G401 (cell line): Measurements from ENCODE around the gene DNAJC18. TPM values are rescaled to one million over a fixed set of nuclear protein-coding genes. Genes with fewer than 3 reads are reported as not detected.

Experiments used
- DNase-seq: peaks from one replicate; pipeline ENCODE4 v3.0.0-alpha.2; 2015; ENCODE audit warnings: low spot score
- in situ Hi-C: cut with HindIII; loops from 2 replicates; pipeline ENCODE4 v1.10.0; 2016; ENCODE audit warnings: low sequenced_read_pairs, mixed read lengths
- total RNA-seq: library from RNA; depleted of rRNA; stranded (reverse); fragments of >200 nt; shearing (Covaris generic); gene quantifications from 2 replicates; pipeline ENCODE4 v1.2.3, GENCODE V29; 2014

The DNAJC18 gene
- total RNA-seq, 1 experiment from 2014 or later = 4.1 TPM

DNA sequence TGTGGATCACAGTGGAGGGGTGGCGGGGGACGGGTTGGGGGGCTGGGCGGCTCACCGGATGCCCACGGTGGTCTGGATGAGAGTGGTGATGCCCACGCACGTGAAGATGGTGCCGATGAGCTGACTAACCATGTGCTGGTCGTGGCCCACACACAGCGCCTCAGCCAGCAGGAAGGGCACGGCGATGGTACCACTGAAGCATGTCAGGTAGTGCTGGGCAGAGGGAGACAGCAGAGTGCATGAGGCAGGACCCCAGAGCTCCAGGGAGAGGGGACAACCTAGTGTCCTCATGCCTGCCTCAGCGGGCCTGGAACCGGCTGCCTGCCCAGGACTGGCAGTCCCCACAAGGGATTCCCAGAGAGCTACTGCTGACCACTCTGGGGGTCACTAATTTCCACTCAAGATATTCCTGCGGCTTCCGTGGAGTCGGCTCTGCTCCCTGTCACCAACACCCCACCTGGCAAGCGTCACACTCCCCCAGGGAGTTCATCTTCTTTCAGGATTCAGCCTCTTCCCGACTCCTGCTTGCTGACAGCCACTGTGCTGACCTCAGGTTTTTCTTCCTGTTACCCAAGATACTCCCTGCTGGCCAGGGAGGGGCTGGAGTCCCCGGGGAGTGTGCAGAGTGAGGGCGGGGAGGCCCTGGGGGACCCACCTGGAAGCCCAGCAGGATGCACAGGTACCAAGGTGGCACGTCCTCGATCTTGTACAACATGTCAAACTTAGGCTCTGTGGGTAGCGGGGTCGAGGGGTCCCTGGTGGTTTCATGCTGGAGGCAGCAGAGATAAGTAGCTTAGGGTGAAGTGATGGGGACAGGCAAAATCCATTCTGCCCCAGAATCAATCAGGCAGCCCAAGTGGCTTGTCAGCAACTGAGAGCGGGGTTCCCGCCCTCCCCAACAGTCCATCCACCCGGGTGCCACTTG lies 57.2 kb downstream of the DNAJC18 start:
- DNase-seq = no peak
- in situ Hi-C loops = no loop called here

DNA sequence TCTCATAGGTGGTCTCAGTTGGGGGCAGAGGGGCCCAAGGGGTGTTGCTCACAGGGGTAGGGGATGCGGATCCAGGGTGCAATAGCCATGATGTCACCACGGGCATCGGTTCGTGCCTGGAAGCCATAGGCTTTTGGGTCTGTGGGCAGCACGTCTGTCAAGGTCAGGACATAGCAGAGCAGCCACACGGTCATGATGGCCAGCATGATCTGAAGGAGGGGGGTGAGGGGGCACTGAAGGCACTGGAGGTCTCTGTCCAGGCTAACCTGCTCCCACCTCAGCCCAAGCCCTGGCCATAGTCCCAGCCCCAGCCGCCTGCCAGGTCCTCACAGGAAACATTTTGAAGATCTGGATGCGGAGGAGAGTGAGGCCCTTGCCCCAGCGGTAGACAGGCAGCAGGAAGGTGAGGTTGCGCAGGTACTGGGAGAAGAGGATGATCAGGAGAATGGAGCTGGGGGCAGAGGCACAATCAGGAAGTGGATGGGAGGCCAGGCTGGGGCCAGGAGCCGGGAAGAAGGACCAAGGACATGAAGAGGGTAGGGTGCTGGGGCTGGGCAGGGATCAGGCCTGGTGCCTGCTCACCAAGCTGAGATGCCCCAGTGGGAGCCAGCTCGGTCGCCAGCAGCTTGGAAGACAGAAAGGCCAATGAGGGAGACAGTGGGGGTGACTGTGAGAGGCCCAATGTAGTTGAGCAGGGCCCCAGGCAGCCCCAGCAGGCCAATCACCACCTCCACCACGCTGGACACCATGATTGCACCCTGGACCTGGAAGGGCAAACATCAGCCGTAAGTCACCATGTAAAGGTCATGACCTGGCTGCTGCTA lies 59.5 kb downstream of the DNAJC18 start:
- in situ Hi-C loops = no loop called here
- DNase-seq = no peak

DNA sequence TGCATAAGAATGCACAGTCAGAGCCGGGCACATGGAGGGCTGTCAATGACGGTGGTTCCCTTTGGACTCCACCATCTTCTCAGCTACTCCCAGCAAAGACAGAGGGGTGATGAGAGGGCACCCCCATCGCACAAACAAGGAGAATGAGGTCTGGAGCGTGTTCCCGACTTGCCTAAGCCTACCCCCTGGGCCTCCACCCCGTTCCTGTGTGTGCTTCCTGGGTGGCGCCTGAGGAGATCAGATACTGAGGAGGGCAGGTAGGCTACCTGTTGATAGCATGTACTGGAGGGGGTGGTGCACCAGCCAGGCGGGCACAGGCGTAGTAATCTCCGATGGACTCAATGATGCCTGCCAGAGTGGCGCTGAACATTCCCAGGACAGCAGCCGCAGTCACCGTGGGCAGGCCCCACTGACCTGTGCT lies 60.4 kb downstream of the DNAJC18 start:
- no peak for DNase-seq
- in situ Hi-C loops = no loop called here

DNA sequence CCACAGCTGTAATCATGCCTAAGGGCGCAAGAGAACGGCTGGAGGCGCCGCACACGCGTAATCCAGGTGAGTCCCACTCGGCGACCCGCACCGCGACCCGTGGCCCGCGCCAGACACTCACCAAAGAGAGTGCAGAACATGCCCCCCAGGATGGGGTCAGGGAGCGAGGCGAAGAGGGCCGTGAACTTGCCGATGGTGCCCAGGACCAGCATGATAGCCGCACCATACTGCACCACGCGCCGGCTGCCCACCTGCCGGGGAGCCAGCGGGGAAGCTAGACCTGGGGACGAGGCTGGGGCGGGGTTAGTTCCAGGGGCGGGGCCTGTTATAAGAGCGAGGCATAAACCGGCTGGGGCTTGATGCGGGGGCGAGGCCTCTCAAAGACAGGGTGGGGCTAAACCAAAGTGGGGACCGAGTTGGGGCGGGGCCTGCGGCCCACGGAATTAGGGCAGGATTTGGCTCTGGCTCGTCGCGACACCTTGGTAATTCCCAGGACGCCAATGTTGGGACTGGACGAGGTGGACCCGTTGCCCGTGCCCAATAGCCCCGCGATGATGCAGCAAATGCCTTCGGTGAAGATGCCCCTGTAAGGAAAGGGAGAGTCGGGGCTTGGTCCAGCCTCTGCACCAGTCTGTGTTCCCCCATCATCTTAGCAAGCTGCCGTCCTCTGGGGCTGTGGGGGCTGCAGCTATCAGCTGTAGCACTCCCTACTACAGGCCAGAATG lies 61.1 kb downstream of the DNAJC18 start:
- in situ Hi-C loops = no loop called here

DNA sequence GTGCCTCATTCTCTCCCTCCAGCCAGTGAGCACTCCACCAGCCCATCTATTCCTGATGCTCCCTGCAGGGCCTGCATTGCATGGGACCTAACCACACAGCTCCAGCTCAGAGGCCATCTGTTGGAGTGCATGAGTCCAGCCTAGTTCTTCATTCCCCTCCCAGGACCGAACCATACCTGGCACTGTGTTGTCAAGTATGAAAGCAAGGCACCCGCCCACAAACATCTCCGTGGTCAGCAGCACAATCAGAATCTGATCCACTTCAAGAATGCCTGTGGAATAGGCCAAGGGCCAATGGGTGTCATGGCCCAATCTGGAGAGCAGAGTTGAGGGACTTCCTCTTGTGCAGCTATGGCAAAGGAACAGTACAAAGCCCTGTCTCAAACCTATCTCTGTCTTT lies 62.1 kb downstream of the DNAJC18 start:
- no peak for DNase-seq
- in situ Hi-C loops = no loop called here

More for the DNA sequence above, 61.1 kb downstream of the DNAJC18 start:
- DNase-seq = no peak

DNA sequence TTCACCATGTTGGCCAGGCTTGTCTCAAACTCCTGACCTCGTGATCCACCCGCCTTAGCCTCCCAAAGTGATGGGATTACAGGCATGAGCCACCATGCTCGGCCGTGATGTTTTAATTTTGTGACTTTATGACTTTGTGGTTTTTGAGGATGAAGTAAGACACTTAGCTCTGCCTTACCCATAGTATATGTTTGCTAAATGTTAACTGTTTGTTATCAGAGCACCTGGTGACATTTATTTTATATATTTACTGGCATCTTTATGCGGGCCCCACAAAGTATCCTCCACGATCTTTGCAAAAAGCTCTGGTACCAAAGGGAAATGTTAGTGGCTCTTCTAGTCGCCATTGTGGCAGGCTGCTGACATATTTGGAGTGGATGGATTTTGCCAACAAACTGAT lies 63.0 kb downstream of the DNAJC18 start:
- in situ Hi-C loops = no loop called here
- no peak for DNase-seq

DNA sequence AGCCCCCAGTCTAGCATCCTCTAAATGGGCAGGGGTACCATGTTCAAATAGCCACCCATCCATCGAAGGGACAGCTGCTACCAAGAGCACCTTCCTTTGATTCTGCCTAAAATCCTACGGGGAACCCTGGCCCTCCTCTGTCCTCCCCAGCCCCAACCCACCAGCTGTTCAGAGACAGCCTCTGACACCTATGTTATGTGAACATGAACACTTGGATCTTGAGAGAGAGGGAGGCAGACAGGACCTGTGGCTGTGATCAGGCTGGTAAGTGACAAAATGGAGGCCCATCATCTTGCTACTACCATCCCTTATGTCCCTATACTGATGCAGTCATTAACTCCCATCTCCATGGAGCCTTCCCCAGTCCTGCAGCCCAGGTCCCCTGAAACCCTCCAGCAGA lies 64.4 kb downstream of the DNAJC18 start:
- in situ Hi-C loops = no loop called here
- DNase-seq = no peak

DNA sequence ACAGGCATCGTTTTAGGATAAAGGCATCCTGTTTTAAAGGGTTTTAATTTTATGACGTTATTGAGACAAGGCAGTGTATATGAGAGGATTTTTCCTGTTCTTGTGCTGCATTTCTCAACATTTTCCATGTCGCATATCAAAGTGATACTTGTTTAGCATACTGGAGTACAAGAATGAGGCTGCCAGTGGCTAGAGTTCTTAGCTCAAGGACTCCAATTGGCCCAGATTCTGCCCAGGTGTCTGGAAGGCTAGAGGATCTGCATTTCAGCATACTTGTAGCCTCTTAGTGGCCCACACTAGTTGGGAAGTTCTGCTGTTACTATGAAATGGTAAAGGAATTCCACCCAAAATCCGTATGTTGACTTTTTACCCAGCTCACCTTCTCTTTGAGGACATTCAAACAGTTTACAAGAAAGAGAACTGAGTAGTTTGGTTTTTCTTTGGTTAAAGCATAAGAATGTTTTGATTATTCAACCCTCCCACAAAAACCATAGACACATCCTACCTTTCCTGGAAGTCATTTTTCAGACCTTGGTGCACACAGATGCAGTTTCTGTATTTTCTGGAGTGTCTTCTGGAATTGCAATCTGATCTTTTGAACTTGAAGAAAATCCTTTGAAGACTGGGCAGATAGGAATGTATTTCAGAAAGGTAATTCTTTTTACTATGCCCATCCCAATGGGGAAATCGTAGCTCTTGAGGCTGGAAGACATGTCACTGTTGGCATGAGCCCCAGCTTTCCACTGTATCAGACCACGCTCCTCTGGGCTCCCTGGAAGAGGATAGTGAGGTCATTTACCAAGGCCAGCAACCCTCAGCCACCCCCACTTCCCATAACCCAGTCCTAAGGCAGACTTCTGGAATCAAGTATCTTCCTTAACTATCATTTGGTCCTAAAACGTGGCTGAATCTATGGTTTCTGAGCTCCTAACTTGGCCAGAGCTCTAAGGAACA lies 67.6 kb downstream of the DNAJC18 start:
- in situ Hi-C loops = no loop called here

DNA sequence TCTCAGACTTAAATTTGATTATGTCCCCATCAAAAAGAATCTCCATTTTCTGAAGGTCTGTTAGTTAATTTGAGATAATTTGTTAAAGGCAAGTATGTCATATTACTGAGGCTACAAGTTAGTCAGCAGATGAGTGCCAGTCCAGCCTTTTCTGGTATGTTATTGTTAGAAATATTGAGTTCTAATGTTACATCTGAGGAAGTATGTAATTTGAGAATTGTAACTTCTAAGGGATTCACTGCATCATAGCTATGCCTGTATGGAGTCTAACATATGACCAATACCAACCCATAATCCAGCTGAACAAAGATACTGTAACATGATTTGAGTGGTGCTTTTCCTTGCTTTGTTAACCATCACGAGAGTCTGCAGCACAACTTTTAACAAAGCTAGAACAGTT lies 70.1 kb downstream of the DNAJC18 start:
- in situ Hi-C loops = no loop called here
- no peak for DNase-seq

More for the DNA sequence above, 67.6 kb downstream of the DNAJC18 start:
- DNase-seq = no peak

DNA sequence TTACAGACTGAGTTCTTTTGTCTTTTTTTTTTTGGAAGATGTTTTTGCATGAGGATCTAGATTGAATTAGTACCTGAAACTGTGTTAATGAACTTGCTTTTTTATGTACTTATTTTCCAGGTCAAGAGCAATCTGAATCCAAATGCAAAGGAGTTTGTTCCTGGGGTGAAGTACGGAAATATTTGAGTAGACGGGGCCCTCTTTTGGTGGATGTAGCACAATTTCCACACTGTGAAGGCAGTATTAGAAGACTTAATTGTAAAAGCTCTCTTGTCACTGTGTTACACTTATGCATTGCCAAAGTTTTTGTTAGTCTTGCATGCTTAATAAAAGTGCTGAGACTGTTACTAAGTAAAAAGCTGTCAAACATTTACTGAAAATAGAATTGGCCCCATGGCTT lies 70.7 kb downstream of the DNAJC18 start:
- peak; percentile 33 for DNase-seq
- in situ Hi-C loops = no loop called here

DNA sequence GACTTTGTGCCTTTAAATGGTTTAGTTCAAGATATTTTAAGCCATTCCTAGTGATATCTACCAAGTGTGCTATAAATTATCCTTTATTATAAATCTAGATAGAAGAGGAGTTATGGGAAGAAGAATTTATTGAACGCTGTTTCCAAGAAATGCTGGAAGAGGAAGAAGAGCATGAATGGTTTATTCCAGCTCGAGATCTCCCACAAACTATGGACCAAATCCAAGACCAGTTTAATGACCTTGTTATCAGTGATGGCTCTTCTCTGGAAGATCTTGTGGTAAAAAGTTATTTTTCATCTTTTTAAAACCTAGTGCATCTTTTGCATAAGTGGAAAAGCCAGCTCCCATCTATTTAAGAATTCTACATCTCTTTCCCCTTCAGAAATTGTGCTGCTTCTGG lies 74.9 kb downstream of the DNAJC18 start:
- DNase-seq = no peak
- in situ Hi-C loops = no loop called here

DNA sequence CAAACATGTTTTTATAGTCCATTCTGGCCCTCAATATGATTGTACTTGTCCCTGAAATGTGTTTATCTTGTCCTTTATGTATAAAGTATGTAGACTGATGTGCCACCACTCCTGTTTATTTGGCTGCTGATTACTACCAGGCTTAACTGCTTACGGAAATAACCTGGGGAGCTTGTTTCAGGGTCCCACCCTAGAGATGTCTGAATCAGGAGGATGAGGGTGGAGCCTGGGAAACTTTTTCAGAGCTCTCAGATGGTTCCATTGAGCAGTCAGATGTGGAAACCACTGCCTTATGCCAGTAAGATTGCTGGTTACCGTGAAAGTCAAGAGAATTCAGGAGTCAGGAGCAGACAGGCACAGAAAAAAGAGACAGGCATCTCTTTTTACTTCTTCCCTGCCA lies 75.4 kb downstream of the DNAJC18 start:
- in situ Hi-C loops = no loop called here

DNA sequence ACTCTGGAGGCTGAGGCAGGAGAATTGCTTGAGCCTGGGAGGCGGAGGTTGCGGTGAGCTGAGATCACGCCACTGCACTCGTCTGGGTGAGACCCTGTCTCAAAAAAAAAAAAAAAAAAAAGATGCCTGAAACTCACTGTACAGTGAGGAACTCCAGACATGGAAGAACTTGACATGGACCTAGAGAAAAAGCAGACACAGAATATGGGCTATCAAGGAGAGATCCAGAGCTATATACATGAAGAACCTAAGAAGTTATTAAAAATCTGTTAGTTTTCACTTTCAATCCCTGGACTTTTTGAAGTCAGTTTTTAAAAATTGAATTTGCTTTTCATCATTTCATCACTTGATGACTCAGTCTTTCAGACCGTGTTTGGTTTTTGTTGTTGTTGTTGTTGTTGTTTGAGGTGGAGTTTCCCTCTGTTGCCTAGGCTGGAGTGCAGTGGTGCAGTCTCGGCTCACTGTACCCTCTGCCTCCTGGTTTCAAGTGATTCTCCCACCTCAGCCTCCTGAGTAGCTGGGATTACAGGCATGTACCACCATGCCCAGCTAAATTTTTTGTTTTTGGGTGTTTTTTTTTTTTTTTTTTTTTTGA lies 77.4 kb downstream of the DNAJC18 start:
- DNase-seq = no peak
- in situ Hi-C loops = no loop called here

More for the DNA sequence above, 75.4 kb downstream of the DNAJC18 start:
- DNase-seq = no peak

DNA sequence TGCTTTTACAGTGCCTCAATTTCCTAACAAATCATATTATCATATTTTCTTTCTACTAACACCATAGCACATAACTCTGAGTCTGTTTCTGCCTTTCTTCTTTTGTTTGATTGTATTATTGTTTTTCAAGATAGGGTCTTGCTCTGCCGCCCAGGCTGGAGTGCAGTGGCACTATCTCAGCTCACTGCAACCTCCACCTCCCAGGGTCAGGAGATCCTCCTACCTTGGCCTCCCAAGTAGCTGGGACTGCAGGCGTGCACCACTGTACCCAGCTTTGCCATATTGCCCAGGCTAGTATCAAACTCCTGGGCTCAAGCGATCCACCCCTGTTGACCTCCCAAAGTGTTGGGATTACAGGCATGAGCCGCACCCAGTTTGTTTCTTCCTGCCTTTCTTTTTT lies 78.9 kb downstream of the DNAJC18 start:
- DNase-seq = no peak
- in situ Hi-C loops = no loop called here
